ENCODE data around the gene HRH2. TPM values are rescaled to one million over a fixed set of nuclear protein-coding genes. Genes with fewer than 3 reads are reported as not detected.
"Not testable (repeated sequence)": the region's sequence is repeated elsewhere in the genome, so short reads cannot be mapped to it uniquely, and the experiment has no call there.

Gene HRH2
- total and polyA plus RNA-seq, 2 donors, result 1.4 to 6.2 TPM

- DNase-seq (ENCODE audit: extremely low spot score), result no peak
- Histone ChIP-seq H3K4me3 (ENCODE audit: low read depth, low read length) (no peak overlapping the region), H3K27ac (ENCODE audit: low read depth) (no peak overlapping the region), H3K36me3 (ENCODE audit: insufficient read depth) (no peaks in the 10 kb centered on the region), H3K4me1 (ENCODE audit: insufficient read depth) (no peaks in the 10 kb centered on the region)
- 63% methylated on average over 4 of the region's 4 CpGs for WGBS
Observed at GRCh38 chr5:175627739-175628138, 30.1 kb upstream of the HRH2 start.

DNA sequence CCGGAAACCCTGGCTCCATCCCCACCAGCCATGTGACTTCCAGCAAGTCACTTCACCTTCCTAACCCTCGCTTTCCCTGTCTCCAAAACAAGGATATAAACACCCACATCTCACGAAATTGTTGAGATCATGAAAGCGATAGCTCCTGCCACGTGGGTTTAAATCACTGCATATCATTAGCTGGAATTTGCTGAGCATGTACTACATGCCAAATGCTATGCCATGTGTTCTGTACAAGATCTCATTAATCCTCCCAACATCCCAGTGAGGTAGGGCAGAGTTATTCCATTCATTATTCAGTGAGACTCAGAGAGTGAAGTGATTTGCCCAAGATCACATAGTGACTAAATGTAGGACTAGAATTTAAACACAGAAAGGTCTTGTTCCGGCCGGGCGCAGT lies 29.2 kb upstream of the HRH2 start:
- WGBS, result 71% methylated on average over 8 of the region's 8 CpGs
- no peaks in the 10 kb centered on the region for H3K4me1 ChIP-seq (ENCODE audit: insufficient read depth)
- no peaks in the 10 kb centered on the region for H3K36me3 ChIP-seq (ENCODE audit: insufficient read depth)
- H3K27ac ChIP-seq (ENCODE audit: low read depth), result no peak overlapping the region
- no peak for DNase-seq (ENCODE audit: extremely low spot score)
- H3K4me3 ChIP-seq (ENCODE audit: low read depth, low read length), result no peak overlapping the region

- no peaks in the 10 kb centered on the region for H3K36me3 ChIP-seq (ENCODE audit: insufficient read depth)
- H3K27ac ChIP-seq (ENCODE audit: low read depth), result no peak overlapping the region
- H3K4me3 ChIP-seq (ENCODE audit: low read depth, low read length), result no peak overlapping the region
- H3K4me1 ChIP-seq (ENCODE audit: insufficient read depth), result no peaks in the 10 kb centered on the region
- DNase-seq (ENCODE audit: extremely low spot score), result no peak
- 89% methylated on average over 6 of the region's 6 CpGs for WGBS
Observed at GRCh38 chr5:175629261-175629660, 28.6 kb upstream of the HRH2 start.

DNA sequence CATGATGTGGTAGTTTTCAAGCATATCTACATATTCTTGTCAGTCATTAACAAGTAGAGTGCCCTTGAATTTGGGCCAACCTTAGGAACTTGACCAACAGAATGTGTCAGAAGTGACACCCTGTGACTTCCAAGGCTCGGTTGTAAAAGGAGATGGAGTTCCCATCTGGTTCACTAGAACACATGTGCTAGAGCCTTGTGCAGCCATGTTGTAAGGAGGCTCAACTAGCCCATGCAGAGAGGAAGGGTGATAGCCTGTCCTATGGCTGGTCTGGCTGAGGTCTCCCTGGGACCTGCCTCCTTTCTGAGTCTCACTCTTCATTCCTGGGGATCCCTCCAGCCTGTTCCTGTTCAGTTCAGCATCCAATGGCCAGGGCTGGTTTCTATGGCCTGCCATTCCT lies 28.1 kb upstream of the HRH2 start:
- Histone ChIP-seq H3K4me1 (ENCODE audit: insufficient read depth) (no peaks in the 10 kb centered on the region), H3K36me3 (ENCODE audit: insufficient read depth) (no peaks in the 10 kb centered on the region), H3K4me3 (ENCODE audit: low read depth, low read length) (no peak overlapping the region), H3K27ac (ENCODE audit: low read depth) (no peak overlapping the region)
- 79% methylated on average over 1 of the region's 1 CpG for WGBS
- DNase-seq (ENCODE audit: extremely low spot score), result no peak

GRCh38 chr5:175635854-175636584 lies 21.9 kb upstream of the HRH2 start:
- Histone ChIP-seq H3K4me1 (ENCODE audit: insufficient read depth) (no peaks in the 10 kb centered on the region), H3K27ac (ENCODE audit: low read depth) (no peak overlapping the region), H3K4me3 (ENCODE audit: low read depth, low read length) (no peak overlapping the region), H3K36me3 (ENCODE audit: insufficient read depth) (no peaks in the 10 kb centered on the region)
- no peak for DNase-seq (ENCODE audit: extremely low spot score)
- WGBS, result 68% methylated on average over 7 of the region's 7 CpGs

DNA sequence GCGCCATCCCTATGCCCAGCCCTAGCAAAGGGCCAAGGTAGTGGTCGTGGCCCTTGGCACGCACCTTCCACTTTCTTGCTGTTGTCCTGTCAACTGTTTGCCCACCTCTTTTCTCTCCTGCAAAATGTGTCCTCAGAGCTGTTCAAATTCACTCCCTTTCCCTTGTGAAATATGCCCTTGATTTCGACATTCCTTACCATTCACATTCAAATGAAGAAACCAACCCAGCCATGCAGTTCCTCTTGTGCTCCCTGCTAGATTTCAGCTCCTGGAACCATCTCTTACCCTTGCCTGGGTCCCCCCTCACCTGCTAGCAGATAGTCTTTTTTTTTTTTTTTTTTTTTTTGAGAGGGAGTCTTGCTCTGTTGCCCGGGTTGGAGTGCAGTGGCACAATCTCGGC lies 19.6 kb upstream of the HRH2 start:
- Histone ChIP-seq H3K4me3 (ENCODE audit: low read depth, low read length) (no peak overlapping the region), H3K36me3 (ENCODE audit: insufficient read depth) (no peaks in the 10 kb centered on the region), H3K4me1 (ENCODE audit: insufficient read depth) (no peaks in the 10 kb centered on the region), H3K27ac (ENCODE audit: low read depth) (no peak overlapping the region)
- 69% methylated on average over 6 of the region's 6 CpGs for WGBS
- no peak for DNase-seq (ENCODE audit: extremely low spot score)

DNA sequence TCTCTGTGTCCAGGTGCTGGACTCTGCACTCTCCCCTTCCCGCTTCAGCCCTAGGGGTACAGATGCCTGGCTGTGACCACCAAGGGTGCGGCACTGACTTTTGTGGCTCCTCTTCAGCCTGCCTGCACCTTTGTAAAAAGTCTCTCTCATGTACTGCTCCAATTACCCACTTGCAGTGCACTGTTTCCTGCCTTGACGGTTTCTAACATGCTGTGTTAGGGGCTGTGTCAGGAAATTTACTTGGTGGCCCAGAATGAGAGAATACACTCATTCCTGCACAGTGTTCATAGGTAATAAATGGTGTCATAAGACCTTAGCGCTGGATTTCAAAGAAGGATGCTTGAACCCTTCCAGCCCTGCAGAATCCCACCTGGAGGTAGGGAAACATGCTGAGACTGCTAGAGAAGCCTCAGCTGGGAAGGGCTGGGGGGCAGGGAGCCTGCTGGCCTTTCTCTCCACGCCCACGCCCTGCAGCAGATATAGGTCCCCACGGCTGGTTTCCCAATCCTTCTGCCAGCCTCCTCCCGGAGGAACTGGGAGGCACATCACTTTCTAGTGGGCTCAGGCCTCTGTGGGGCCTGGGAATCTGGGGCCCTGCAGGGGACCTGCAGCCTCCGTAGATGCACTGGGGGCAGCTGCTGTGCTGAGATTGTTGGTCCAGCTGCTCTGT lies 17.6 kb upstream of the HRH2 start:
- Histone ChIP-seq H3K36me3 (ENCODE audit: insufficient read depth) (no peaks in the 10 kb centered on the region), H3K4me3 (ENCODE audit: low read depth, low read length) (no peak overlapping the region), H3K4me1 (ENCODE audit: insufficient read depth) (no peaks in the 10 kb centered on the region), H3K27ac (ENCODE audit: low read depth) (no peak overlapping the region)
- no peak for DNase-seq (ENCODE audit: extremely low spot score)
- WGBS, result 54% methylated on average over 9 of the region's 9 CpGs

GRCh38 chr5:175642998-175643397 lies 14.9 kb upstream of the HRH2 start:
- no peak for DNase-seq (ENCODE audit: extremely low spot score)
- Histone ChIP-seq H3K4me3 (ENCODE audit: low read depth, low read length) (no peak overlapping the region), H3K27ac (ENCODE audit: low read depth) (no peak overlapping the region), H3K36me3 (ENCODE audit: insufficient read depth) (no peaks in the 10 kb centered on the region), H3K4me1 (ENCODE audit: insufficient read depth) (no peaks in the 10 kb centered on the region)
- 88% methylated on average over 4 of the region's 4 CpGs for WGBS

GRCh38 chr5:175646251-175646650 lies 11.6 kb upstream of the HRH2 start:
- WGBS, result 85% methylated on average over 3 of the region's 3 CpGs
- Histone ChIP-seq H3K36me3 (ENCODE audit: insufficient read depth) (no peaks in the 10 kb centered on the region), H3K27ac (ENCODE audit: low read depth) (no peak overlapping the region), H3K4me3 (ENCODE audit: low read depth, low read length) (no peak overlapping the region), H3K4me1 (ENCODE audit: insufficient read depth) (no peaks in the 10 kb centered on the region)
- no peak for DNase-seq (ENCODE audit: extremely low spot score)

- Histone ChIP-seq H3K4me1 (ENCODE audit: insufficient read depth) (no peaks in the 10 kb centered on the region), H3K36me3 (ENCODE audit: insufficient read depth) (no peaks in the 10 kb centered on the region), H3K27ac (ENCODE audit: low read depth) (no peak overlapping the region), H3K4me3 (ENCODE audit: low read depth, low read length) (no peak overlapping the region)
- no peak for DNase-seq (ENCODE audit: extremely low spot score)
- 93% methylated on average over 1 of the region's 1 CpG for WGBS
Observed at GRCh38 chr5:175649967-175650366, 7.9 kb upstream of the HRH2 start.

DNA sequence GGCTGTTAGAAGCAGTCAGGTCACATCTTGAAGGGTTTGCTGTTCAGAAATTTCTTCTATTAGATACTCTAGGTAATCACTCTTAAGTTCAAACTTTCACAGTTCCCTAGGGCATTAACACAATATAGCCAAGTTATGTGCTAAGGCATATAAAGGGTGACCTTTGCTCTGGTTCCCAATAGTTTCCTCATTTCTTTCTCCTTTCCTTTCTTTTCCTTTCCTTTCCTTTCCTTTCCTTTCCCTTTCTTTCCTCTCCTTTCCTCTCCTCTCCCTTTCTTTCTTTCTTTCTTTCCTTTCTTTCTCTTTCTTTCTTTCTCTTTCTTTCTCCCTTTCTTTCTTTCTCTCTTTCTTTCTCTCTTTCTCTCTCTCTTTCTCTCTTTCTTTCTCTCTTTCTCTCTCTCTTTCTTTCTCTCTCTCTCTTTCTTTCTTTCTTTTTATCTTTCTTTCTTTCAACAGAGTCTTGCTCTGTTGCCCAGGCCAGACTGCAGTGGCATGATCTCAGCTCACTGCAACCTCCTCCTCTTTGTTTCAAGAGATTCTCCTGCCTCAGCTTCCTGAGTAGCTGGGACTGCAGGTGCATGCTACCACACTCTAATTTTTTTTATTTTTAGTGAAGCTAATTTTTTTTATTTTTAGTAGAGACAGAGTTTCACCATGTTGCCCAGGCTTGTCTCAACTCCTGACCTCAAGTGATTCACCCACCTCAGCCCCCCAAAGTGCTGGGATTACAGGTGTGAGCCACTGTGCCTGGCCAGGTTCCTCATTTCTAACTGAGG lies 7.3 kb upstream of the HRH2 start:
- H3K36me3 ChIP-seq (ENCODE audit: insufficient read depth); H3K27ac ChIP-seq (ENCODE audit: low read depth); H3K4me3 ChIP-seq (ENCODE audit: low read depth, low read length); H3K4me1 ChIP-seq (ENCODE audit: insufficient read depth); DNase-seq (ENCODE audit: extremely low spot score): not testable (repeated sequence)

DNA sequence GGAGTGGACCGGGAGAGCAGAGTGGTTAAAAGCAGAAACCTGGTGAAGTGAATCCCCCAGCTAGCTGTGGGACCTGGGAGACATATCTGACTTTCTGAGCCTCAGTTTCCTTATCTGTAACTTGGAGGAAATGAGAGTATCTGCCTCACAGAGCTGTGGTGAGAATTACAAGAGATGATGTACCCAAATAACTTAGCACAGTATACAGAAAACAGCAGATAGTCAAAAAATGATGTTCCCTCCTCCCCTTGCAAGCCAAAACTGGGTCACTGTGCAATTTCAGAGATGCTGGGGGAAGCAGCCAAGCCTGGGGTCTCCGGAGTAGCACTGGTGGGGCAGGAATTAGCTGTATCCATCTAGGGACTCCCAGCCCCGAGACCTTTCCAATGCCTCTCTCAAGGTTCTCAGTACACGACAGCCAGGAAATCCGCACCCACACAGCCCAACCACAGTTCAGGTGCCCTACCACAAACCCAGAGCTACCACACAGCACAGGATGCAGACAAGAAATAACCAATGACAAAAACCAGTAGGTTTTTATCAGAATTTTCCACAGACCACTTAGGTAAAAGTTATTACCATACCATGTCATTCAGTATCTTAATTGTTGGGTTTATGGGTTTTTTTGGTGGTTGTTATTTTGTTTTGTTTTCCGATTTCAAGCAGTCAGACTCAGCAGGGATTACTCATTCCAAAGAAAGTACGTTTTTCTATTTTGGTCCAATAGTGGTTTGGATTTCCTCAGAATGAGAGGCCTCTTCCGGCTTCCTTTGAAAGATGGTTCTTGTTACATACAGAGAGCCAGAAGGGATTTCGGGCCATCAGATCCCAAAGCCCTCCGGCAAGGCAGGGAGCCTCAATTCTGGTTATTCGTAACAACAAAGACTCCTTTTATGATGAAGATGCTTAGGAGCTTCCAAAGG lies 4.9 kb upstream of the HRH2 start:
- Histone ChIP-seq H3K36me3 (ENCODE audit: insufficient read depth) (no peaks in the 10 kb centered on the region), H3K4me1 (ENCODE audit: insufficient read depth) (no peaks in the 10 kb centered on the region), H3K27ac (ENCODE audit: low read depth) (no peak overlapping the region), H3K4me3 (ENCODE audit: low read depth, low read length) (no peak overlapping the region)
- 62% methylated on average over 11 of the region's 11 CpGs for WGBS
- no peak for DNase-seq (ENCODE audit: extremely low spot score)

- DNase-seq (ENCODE audit: extremely low spot score), result no peak
- no peaks in the 10 kb centered on the region for H3K4me1 ChIP-seq (ENCODE audit: insufficient read depth)
- WGBS, result 82% methylated on average over 4 of the region's 4 CpGs
- H3K27ac ChIP-seq (ENCODE audit: low read depth), result no peak overlapping the region
- H3K4me3 ChIP-seq (ENCODE audit: low read depth, low read length), result no peak overlapping the region
- no peaks in the 10 kb centered on the region for H3K36me3 ChIP-seq (ENCODE audit: insufficient read depth)
Observed at GRCh38 chr5:175653763-175654162, 4.1 kb upstream of the HRH2 start.
